HG03025 (cell line): Measurements from ENCODE around the gene SASH1.

Experiments used
- ATAC-seq: cut with Tn5 transposase; IDR thresholded peaks from one replicate; pipeline ENCODE4 v1.9.1; 2021; ENCODE audit warnings: mild to moderate bottlenecking, moderate library complexity; ENCODE audit not compliant: unreplicated experiment, low FRiP score

The SASH1 gene

GRCh38 chr6:148451690-148452089 is 109.1 kb downstream of the SASH1 start:
- ATAC-seq, result no peak

- no peak for ATAC-seq
Measured at GRCh38 chr6:148452876-148453275, 110.2 kb downstream of the SASH1 start.

GRCh38 chr6:148453906-148454305 is 111.3 kb downstream of the SASH1 start:
- no peak for ATAC-seq

- ATAC-seq, result no peak
Measured at GRCh38 chr6:148455225-148455624, 112.6 kb downstream of the SASH1 start.

- ATAC-seq, result no peak
Measured at GRCh38 chr6:148455674-148456558, 113.3 kb downstream of the SASH1 start.

- no peak for ATAC-seq
Measured at GRCh38 chr6:148457137-148457842, 114.7 kb downstream of the SASH1 start.

- no peak for ATAC-seq
Measured at GRCh38 chr6:148457843-148458159, 115.2 kb downstream of the SASH1 start.

GRCh38 chr6:148459238-148459637 is 116.6 kb downstream of the SASH1 start:
- ATAC-seq, result no peak

GRCh38 chr6:148460876-148461646 is 118.4 kb downstream of the SASH1 start:
- no peak for ATAC-seq

- ATAC-seq, result no peak
Measured at GRCh38 chr6:148461986-148462577, 119.4 kb downstream of the SASH1 start.

- no peak for ATAC-seq
Measured at GRCh38 chr6:148463671-148464070, 121.0 kb downstream of the SASH1 start.

- ATAC-seq, result peak; percentile 66
Measured at GRCh38 chr6:148464319-148465010, 121.8 kb downstream of the SASH1 start.

- ATAC-seq, result no peak
Measured at GRCh38 chr6:148465011-148465335, 122.3 kb downstream of the SASH1 start.

- ATAC-seq, result no peak
Measured at GRCh38 chr6:148465670-148466069, 123.0 kb downstream of the SASH1 start.

GRCh38 chr6:148466158-148466557 is 123.5 kb downstream of the SASH1 start:
- no peak for ATAC-seq

GRCh38 chr6:148467926-148468325 is 125.3 kb downstream of the SASH1 start:
- no peak for ATAC-seq

GRCh38 chr6:148470156-148470555 is 127.5 kb downstream of the SASH1 start:
- ATAC-seq, result no peak

- ATAC-seq, result no peak
Measured at GRCh38 chr6:148470606-148471465, 128.2 kb downstream of the SASH1 start.

- no peak for ATAC-seq
Measured at GRCh38 chr6:148471624-148472159, 129.1 kb downstream of the SASH1 start.
